HFFc6 (cell line): ENCODE results near the gene DDX39B. TPM values are rescaled to one million over a fixed set of nuclear protein-coding genes. Genes with fewer than 3 reads are reported as not detected.

Experiments
- DNase-seq: peaks from one replicate; pipeline ENCODE4 v3.0.0-alpha.2; 2018
- H3K27ac Mint-ChIP-seq: 2 replicates; pipeline ENCODE4 v1.8.0; 2020; ENCODE audit warnings: mild to moderate bottlenecking, mixed read lengths
- H3K27me3 Mint-ChIP-seq: 2 replicates; pipeline ENCODE4 v1.8.0; 2021; ENCODE audit warnings: mild to moderate bottlenecking, moderate library complexity, mixed read lengths; ENCODE audit not compliant: insufficient read depth
- H3K36me3 Mint-ChIP-seq: 2 replicates; pipeline ENCODE4 v1.8.0; 2021; ENCODE audit warnings: low read depth, mixed read lengths
- H3K4me1 Mint-ChIP-seq: 2 replicates; pipeline ENCODE4 v1.8.0; 2020; ENCODE audit warnings: low read depth, mixed read lengths
- H3K4me3 Mint-ChIP-seq: 2 replicates; pipeline ENCODE4 v1.8.0; 2020; ENCODE audit warnings: mild to moderate bottlenecking, moderate library complexity, mixed read lengths
- H3K9me3 Mint-ChIP-seq: 2 replicates; pipeline ENCODE4 v1.8.0; 2020; ENCODE audit warnings: mild to moderate bottlenecking, mixed read lengths
- total RNA-seq, 6 experiments: library from RNA; stranded (reverse); fragmentation: NEBNext Ultra II Directional; extraction: Animal tissue kit (Norgen Biotek cat#: 25700); gene quantifications; 2 replicates in 1 of 6; 3 replicates in 5 of 6; pipeline ENCODE4 v1.2.3, GENCODE V29; 2021
- TF ChIP-seq, protein P1 (sequence below): fragments of 200-600 bp; sonication (generic); IDR thresholded peaks from 2 replicates; pipeline ENCODE4 v1.5.0; 2021; ENCODE audit warnings: antibody characterized with exemption, mild to moderate bottlenecking

DDX39B gene
- total RNA-seq, 6 experiments from 2014 or later, result 312 to 380 (median 358) TPM

DNA sequence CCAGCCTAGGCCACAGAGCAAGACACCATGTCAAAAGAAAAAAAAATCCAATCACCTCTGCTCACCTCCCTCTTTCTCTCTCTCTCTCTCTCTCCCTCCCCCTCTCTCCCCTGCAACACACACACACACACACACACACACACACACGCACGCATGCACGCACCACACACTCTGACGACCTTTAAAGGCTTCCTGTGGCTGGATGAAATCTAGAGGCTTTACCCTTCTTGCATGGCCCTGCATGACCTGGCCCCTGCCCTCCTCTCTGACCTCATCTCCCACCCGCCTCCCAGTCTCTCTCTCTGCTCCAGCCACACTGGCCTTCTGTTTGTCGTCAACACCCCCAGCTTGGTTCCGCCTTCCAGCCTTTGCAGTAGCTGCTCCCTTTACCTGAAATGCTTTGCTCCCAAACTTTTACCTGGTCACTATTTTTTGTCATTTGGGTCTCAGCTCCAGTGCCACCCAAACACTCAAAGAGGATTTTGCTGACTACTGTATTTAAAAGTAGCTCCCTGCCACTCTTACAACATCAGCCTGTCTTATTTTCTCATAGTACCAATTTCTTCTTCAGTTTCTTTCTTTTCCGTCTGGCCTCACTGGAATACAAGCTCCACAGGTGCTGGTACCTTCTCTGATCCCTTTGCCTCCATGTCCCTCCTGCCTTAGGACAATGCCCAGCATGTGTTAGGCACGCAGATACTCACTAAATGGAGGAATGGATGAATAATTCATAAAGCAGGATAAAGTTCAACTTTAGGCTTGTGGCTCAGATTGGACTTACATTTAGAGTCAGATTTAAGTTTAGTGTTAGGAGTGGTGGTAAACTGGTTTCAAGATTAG is 25.9 kb upstream of the DDX39B start:
- H3K27ac Mint-ChIP-seq, result no peak overlapping the region
- H3K9me3 Mint-ChIP-seq, result no peaks in the 10 kb centered on the region
- no peak for DNase-seq
- TF ChIP-seq, protein P1, sequence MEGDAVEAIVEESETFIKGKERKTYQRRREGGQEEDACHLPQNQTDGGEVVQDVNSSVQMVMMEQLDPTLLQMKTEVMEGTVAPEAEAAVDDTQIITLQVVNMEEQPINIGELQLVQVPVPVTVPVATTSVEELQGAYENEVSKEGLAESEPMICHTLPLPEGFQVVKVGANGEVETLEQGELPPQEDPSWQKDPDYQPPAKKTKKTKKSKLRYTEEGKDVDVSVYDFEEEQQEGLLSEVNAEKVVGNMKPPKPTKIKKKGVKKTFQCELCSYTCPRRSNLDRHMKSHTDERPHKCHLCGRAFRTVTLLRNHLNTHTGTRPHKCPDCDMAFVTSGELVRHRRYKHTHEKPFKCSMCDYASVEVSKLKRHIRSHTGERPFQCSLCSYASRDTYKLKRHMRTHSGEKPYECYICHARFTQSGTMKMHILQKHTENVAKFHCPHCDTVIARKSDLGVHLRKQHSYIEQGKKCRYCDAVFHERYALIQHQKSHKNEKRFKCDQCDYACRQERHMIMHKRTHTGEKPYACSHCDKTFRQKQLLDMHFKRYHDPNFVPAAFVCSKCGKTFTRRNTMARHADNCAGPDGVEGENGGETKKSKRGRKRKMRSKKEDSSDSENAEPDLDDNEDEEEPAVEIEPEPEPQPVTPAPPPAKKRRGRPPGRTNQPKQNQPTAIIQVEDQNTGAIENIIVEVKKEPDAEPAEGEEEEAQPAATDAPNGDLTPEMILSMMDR, result no peak
- H3K4me3 Mint-ChIP-seq, result no peak overlapping the region
- peaks cover 8% of the 10 kb centered on the region for H3K27me3 Mint-ChIP-seq
- no peaks in the 10 kb centered on the region for H3K36me3 Mint-ChIP-seq
- peaks cover 14% of the 10 kb centered on the region for H3K4me1 Mint-ChIP-seq

GRCh38 chr6:31560697-31561058 is 18.9 kb upstream of the DDX39B start:
- H3K4me3 Mint-ChIP-seq, result peak overlapping the region; percentile 50
- TF ChIP-seq, protein P1, result no peak

DNA sequence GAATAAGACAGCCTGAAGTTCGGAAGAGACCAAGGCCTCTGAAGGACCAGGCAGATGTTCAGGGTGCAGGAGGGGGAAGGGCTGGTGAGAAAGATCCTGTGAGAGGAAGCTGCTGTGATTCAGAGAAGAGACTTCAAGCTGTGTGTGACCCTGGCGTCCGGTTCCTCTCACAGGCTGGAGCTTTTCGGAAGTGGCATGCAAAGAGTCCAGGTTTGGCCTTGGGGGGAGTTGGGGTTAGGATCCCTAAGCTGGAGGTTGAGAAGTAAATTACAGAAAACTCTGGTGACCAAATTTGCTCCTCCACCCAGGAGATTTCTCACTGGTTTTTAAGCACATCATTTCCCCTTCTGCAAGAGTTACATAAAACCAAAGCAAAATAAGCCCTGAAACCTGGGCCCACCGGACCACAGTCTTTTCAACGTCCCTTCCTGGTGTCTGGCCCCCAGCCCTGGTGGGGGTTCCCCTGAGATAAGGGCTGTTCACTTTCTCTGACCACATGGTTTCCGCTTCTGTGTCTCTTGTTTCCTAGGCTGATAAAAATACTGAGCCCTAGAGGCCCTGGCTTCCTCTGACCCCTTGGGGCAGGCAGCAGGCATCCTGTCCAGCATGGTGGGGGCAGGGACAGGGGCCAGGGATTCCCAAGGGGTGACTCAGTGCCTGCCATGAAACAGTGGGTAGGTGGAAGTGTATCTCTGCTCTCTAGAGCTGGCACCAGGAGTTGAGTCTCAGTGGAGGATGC is 18.3 kb upstream of the DDX39B start:
- Mint-ChIP-seq H3K9me3 (no peaks in the 10 kb centered on the region), H3K36me3 (peaks cover 25% of the 10 kb centered on the region), H3K4me1 (peaks cover 56% of the 10 kb centered on the region), H3K27ac (peak overlapping the region; percentile 85), H3K27me3 (peaks cover 7% of the 10 kb centered on the region), H3K4me3 (peak overlapping the region; percentile 50)
- peak; percentile 74 for DNase-seq
- TF ChIP-seq, protein P1, result no peak

More at GRCh38 chr6:31560697-31561058, 18.9 kb upstream of the DDX39B start:
- H3K27ac Mint-ChIP-seq, result peak overlapping the region; percentile 85
- no peaks in the 10 kb centered on the region for H3K9me3 Mint-ChIP-seq
- no peak for DNase-seq
- H3K27me3 Mint-ChIP-seq, result peaks cover 7% of the 10 kb centered on the region
- peaks cover 25% of the 10 kb centered on the region for H3K36me3 Mint-ChIP-seq
- H3K4me1 Mint-ChIP-seq, result peaks cover 56% of the 10 kb centered on the region

DNA sequence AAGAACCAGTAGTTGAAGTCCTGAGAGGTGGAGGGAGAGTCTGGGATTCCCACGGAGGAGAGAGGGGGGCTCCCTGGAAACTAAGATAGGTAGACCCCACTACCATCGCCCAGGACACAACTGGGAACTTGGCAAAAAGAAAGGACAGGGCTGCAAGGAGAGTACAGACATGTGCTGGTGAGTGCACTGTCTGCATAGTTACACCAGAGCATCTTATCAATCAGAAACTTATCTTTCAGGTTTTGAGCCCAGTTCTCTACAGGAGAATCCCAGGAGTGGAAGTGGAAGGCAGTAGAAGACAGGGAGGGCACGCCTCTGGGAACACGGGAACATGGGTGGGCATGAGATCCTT is 17.8 kb upstream of the DDX39B start:
- Mint-ChIP-seq H3K4me1 (peaks cover 56% of the 10 kb centered on the region), H3K27ac (peak overlapping the region; percentile 85), H3K9me3 (no peaks in the 10 kb centered on the region), H3K27me3 (peaks cover 7% of the 10 kb centered on the region), H3K4me3 (peak overlapping the region; percentile 50), H3K36me3 (peaks cover 25% of the 10 kb centered on the region)
- TF ChIP-seq, protein P1, result no peak
- DNase-seq, result no peak

DNA sequence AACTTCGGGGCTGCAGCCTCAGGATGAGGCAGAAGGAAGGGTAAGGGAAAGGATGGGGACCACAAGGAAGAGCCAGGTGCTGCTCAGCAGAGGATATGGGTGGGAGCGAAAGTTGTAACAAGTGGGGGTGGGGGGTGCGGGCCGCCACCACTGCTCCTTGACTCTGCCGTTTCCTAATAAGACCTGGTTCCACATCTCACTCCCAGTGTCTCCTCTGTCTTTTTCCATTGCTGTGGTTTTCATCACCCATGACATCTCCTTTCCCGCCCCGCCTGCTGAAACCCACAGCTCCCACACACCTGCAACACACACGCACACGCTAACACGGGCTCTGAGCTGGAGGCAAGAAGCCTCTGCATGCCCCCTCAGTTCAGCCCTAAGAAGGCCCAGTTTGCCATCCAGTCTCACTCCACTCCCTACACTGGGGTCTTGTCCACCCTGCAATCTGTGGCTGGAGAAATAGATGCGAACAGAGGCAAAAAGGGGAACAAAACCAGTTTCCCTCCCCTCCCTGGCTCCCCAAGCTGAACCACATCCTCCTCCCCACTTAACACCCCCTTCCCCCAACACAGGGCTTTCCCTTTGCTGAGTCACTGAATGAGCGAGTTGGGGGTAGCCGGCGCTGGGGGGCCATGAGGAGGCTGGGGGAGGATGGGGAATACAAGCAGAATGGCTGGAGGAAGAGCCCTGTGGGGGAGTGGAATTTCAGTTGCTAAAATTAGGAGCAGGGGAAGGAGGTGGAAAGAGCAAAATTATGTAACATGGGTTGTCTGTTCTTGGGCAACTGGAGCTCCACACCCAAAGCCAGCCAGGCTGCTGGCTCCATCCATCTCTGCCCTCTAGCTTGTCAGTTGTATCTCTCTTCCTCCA is 17.1 kb upstream of the DDX39B start:
- Mint-ChIP-seq H3K27ac (peak overlapping the region; percentile 85), H3K36me3 (peaks cover 25% of the 10 kb centered on the region)

More for the DNA sequence above, 17.1 kb upstream of the DDX39B start:
- H3K4me1 Mint-ChIP-seq, result peaks cover 53% of the 10 kb centered on the region
- peaks cover 5% of the 10 kb centered on the region for H3K27me3 Mint-ChIP-seq
- no peaks in the 10 kb centered on the region for H3K9me3 Mint-ChIP-seq
- peak; percentile 4 for DNase-seq
- H3K4me3 Mint-ChIP-seq, result peak overlapping the region; percentile 50
- TF ChIP-seq, protein P1, result no peak
